Fibroblast of lung (primary cell): Measurements from ENCODE around the gene TMED4. TPM values are rescaled to one million over a fixed set of nuclear protein-coding genes. Genes with fewer than 3 reads are reported as not detected.

Experiments used
- DNase-seq, 2 donors: peaks; one replicate each; pipeline versions ENCODE4 v3.0.0 to v3.0.0-alpha.2; 2010; ENCODE audit warnings: low read depth in 2 of 2
- H2AFZ ChIP-seq: 2 replicates; pipeline ENCODE4 v1.5.1; 2012; ENCODE audit warnings: low read length, control low read depth, inconsistent platforms
- H3K27ac ChIP-seq: 2 replicates; pipeline ENCODE4 v1.5.1; 2011; ENCODE audit warnings: low read length, control low read depth; ENCODE audit not compliant: insufficient read depth
- H3K27me3 ChIP-seq: 2 replicates; pipeline ENCODE4 v1.5.1; 2011; ENCODE audit warnings: mild to moderate bottlenecking, low read length; ENCODE audit not compliant: control insufficient read depth, insufficient read depth
- H3K36me3 ChIP-seq: 2 replicates; pipeline ENCODE4 v1.5.1; 2011; ENCODE audit warnings: low read length; ENCODE audit not compliant: control insufficient read depth, insufficient read depth
- H3K4me1 ChIP-seq: 2 replicates; pipeline ENCODE4 v1.5.1; 2011; ENCODE audit warnings: low read length; ENCODE audit not compliant: control insufficient read depth, insufficient read depth; ENCODE audit errors: extremely low read depth
- H3K4me2 ChIP-seq: 2 replicates; pipeline ENCODE4 v1.5.1; 2011; ENCODE audit warnings: low read length, control low read depth; ENCODE audit not compliant: insufficient read depth; ENCODE audit errors: extremely low read depth
- H3K4me3 ChIP-seq, 4 experiments: fragments of 200-600 bp in 1 of 4; sonication (generic) in 1 of 4; replicated peaks in 1 of 4; 2 replicates each; pipeline ENCODE4 v1.5.1; 2011 to 2016; ENCODE audit warnings: low read length in 4 of 4, low read depth in 3 of 4, mild to moderate bottlenecking in 3 of 4, control low read depth in 2 of 4, inconsistent platforms in 1 of 4, mixed read lengths in 1 of 4; ENCODE audit not compliant: insufficient read depth in 1 of 4; ENCODE audit errors: control extremely low read depth in 1 of 4
- H3K79me2 ChIP-seq: 2 replicates; pipeline ENCODE4 v1.5.1; 2012; ENCODE audit warnings: mild to moderate bottlenecking, low read length, inconsistent platforms; ENCODE audit not compliant: control insufficient read depth, insufficient read depth
- H3K9ac ChIP-seq: 2 replicates; pipeline ENCODE4 v1.5.1; 2011; ENCODE audit warnings: mild to moderate bottlenecking, low read length, control low read depth; ENCODE audit not compliant: insufficient read depth
- H3K9me3 ChIP-seq: 2 replicates; pipeline ENCODE4 v1.5.1; 2012; ENCODE audit warnings: low read depth, low read length; ENCODE audit not compliant: control insufficient read depth, insufficient read depth
- H4K20me1 ChIP-seq: 2 replicates; pipeline ENCODE4 v1.5.1; 2011; ENCODE audit warnings: low read length; ENCODE audit not compliant: control insufficient read depth, insufficient read depth; ENCODE audit errors: extremely low read depth
- EZH2 ChIP-seq: IDR thresholded peaks from 2 replicates; pipeline ENCODE4 v1.5.1; 2012; ENCODE audit warnings: low read length, control low read depth, mild to moderate bottlenecking; ENCODE audit errors: missing control alignments
- polyA plus RNA-seq, 2 donors: library from polyadenylated mRNA; depleted of rRNA in 1 of 2; stranded (reverse) in 1 of 2; unstranded in 1 of 2; fragments of >200 nt; gene quantifications; 2 replicates each; pipeline ENCODE4 v1.2.1, GENCODE V29; 2011 to 2012; ENCODE audit warnings: missing spikeins in 1 of 2
- total RNA-seq: library from RNA; depleted of rRNA; stranded (reverse); fragments of >200 nt; gene quantifications from 2 replicates; pipeline ENCODE4 v1.2.1, GENCODE V29; 2014
- TF ChIP-seq, protein P1 (sequence below), 2 donors: IDR thresholded peaks in 1 of 2; conservative IDR thresholded peaks in 1 of 2; 1 replicate in 1 of 2; 2 replicates in 1 of 2; pipeline ENCODE4 v1.5.1; 2011 to 2012; ENCODE audit warnings: low read length in 2 of 2, control low read depth in 1 of 2, inconsistent platforms in 1 of 2, low read depth in 1 of 2, mild to moderate bottlenecking in 1 of 2

TMED4 gene
- total and polyA plus RNA-seq, 2 donors (not counting 1 experiment from before 2014, with no cell fraction given) = 74.5 to 101 TPM

DNA sequence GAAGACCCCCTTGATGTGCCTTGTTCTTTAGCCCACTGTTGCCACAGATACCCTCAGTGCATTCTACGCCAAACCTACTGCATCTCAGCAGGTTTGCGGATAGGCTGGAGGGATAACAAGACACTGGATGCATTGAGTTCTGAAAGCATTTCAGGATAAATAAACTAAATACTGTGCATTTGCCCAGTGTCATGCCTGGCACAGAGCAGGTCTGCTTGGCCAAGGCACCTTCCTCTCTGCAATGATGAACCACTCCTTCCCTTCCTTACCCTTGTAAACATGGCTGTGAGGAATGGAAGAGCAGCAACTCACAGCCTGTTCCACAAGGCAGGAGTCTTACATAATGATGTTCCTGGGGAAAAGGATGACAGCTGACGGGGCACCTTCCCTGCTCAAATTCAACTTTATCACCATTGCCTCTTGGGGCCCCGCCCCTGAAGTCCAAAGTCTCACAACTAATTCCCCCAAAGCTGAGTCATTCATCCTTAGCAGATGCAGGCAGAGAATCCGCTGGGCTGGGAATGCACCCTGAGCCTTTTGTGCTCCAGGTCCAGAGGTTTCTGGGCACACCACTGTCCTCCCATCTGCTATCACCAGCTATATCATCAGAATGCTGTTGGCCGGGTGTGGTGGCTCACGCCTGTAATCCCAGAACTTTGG lies 19.9 kb downstream of the TMED4 start:
- Histone ChIP-seq H4K20me1 (no peaks in the 10 kb centered on the region), H3K4me1 (no peaks in the 10 kb centered on the region), H2AFZ (no peak overlapping the region), H3K4me2 (no peak overlapping the region), H3K36me3 (peaks cover 15% of the 10 kb centered on the region), H3K4me3 (no peak overlapping the region), H3K9me3 (no peaks in the 10 kb centered on the region), H3K9ac (no peak overlapping the region), H3K27me3 (no peaks in the 10 kb centered on the region), H3K79me2 (no peaks in the 10 kb centered on the region), H3K27ac (no peak overlapping the region)
- TF ChIP-seq, protein P1, sequence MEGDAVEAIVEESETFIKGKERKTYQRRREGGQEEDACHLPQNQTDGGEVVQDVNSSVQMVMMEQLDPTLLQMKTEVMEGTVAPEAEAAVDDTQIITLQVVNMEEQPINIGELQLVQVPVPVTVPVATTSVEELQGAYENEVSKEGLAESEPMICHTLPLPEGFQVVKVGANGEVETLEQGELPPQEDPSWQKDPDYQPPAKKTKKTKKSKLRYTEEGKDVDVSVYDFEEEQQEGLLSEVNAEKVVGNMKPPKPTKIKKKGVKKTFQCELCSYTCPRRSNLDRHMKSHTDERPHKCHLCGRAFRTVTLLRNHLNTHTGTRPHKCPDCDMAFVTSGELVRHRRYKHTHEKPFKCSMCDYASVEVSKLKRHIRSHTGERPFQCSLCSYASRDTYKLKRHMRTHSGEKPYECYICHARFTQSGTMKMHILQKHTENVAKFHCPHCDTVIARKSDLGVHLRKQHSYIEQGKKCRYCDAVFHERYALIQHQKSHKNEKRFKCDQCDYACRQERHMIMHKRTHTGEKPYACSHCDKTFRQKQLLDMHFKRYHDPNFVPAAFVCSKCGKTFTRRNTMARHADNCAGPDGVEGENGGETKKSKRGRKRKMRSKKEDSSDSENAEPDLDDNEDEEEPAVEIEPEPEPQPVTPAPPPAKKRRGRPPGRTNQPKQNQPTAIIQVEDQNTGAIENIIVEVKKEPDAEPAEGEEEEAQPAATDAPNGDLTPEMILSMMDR (conservative IDR thresholded peaks at IDR 0.05 in 1 of 2, IDR thresholded peaks at IDR 0.05 in 1 of 2; ENCODE audit: low read depth in 1 of 2, low read length in 2 of 2) = no peak
- no peak for TF ChIP-seq EZH2
- peak; percentile 38 to 58 for DNase-seq

DNA sequence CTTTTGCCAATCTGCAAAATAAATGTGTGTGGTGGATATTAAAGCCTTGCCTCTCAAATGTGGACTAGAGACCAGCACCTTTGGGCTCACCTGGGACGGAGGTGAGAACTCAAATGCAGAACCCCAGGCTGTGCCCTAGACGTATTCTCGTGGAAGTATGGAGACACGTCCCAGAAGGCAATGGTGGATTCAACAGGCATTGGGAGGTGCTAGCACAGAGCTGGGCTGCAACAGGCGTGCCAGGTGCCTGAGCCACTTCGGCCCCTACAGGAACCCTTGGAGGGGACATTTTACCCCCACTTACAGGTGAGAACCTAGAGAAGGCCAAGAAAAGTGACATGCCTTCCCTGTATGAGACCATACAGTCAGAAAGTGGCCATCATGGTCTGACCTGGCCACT lies 20.6 kb downstream of the TMED4 start:
- Histone ChIP-seq H3K9ac (no peak overlapping the region), H3K27me3 (no peaks in the 10 kb centered on the region), H3K36me3 (peaks cover 14% of the 10 kb centered on the region), H3K79me2 (no peaks in the 10 kb centered on the region), H4K20me1 (no peaks in the 10 kb centered on the region), H3K4me3 (no peak overlapping the region), H3K9me3 (no peaks in the 10 kb centered on the region), H3K27ac (no peak overlapping the region), H2AFZ (no peak overlapping the region), H3K4me1 (no peaks in the 10 kb centered on the region), H3K4me2 (no peak overlapping the region)
- TF ChIP-seq EZH2 = no peak
- TF ChIP-seq, protein P1 (conservative IDR thresholded peaks at IDR 0.05 in 1 of 2, IDR thresholded peaks at IDR 0.05 in 1 of 2; ENCODE audit: low read depth in 1 of 2, low read length in 2 of 2) = no peak
- DNase-seq = no peak

DNA sequence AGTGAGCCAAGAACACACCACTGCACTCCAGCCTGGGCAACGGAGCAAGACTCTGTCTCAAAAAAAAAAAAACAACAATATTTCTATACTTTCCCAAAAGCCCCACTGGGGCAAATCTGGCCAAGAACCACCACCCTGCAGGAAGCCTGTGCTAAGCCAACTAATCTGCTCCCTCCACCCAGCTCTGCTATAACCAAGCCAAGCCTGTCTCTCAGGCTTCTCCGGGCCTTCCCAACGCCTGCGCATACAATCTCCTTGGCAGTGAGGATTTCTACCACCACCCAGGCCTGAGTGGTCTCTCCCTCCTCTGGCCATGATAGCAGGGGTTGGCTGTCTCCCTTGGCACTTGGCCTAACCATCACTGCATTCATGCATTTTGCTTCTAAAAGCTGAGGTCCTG lies 22.5 kb downstream of the TMED4 start:
- no peak for DNase-seq

More for the DNA sequence above, 22.5 kb downstream of the TMED4 start:
- no peaks in the 10 kb centered on the region for H3K9me3 ChIP-seq
- H3K4me3 ChIP-seq = no peak overlapping the region
- H3K4me2 ChIP-seq = no peak overlapping the region
- H3K79me2 ChIP-seq = no peaks in the 10 kb centered on the region
- no peak overlapping the region for H3K27ac ChIP-seq
- H3K4me1 ChIP-seq = no peaks in the 10 kb centered on the region
- H4K20me1 ChIP-seq = no peaks in the 10 kb centered on the region
- no peaks in the 10 kb centered on the region for H3K27me3 ChIP-seq
- H2AFZ ChIP-seq = no peak overlapping the region
- TF ChIP-seq, protein P1 (conservative IDR thresholded peaks at IDR 0.05 in 1 of 2, IDR thresholded peaks at IDR 0.05 in 1 of 2; ENCODE audit: low read depth in 1 of 2, low read length in 2 of 2) = no peak
- no peak for TF ChIP-seq EZH2
- peaks cover 4% of the 10 kb centered on the region for H3K36me3 ChIP-seq
- no peak overlapping the region for H3K9ac ChIP-seq
